Activated CD4-positive, CD25-positive, alpha-beta regulatory T cell treated with anti-CD3 and anti-CD28 coated beads, Interleukin-2, amount 50 U/mL, for 24 hours (primary cell): ENCODE results near the gene FGF14.

Experiments used
- ATAC-seq, 2 donors: fragments of 150-1000 bp; cut with Tn5 transposase; one replicate each; pipeline ENCODE4 v1.10.0; 2021; ENCODE audit warnings: mild to moderate bottlenecking in 1 of 2, moderate library complexity in 1 of 2

Gene FGF14

DNA sequence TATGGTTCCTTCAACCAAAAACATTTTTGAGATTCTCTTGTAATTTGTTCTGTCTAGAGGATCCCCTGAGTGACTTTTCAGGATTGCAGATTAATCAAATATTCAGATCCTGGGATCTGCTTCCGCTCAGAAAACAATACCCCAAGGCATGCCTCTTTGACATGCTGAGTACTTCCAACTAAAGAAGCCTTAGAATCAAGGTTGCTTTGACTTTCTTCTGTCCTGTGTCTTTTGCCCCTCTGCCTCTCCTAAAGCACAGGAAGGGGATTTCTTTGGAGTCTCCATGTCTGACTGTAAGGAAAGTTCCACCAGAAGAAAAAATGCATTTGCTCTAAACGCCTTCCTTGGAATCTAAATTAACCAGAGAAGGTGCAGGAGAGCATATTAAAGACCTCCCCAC is 431.5 kb downstream of the FGF14 start:
- no peak for ATAC-seq

- ATAC-seq: no peak
Observed at GRCh38 chr13:101967781-101968180, 434.1 kb downstream of the FGF14 start.

- ATAC-seq: no peak
Observed at GRCh38 chr13:101967216-101967615, 434.6 kb downstream of the FGF14 start.

DNA sequence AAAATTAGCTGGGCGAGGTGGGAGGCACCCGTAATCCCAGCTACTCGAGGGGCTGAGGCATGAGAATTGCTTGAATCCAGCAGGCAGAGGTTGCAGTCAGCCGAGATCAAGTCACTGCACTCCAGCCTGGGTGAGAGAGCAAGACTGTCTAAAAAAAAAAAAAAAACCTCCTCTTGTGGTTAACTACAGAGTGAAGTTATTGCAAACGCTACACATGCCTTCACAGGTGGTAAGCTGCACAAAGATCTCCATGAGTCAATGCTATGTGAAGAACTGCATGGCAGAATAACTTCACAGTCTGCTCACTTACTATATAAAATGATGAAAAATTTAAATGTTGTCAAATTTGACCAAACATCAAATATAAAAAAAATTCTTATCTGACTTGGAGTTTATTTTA is 436.8 kb downstream of the FGF14 start:
- ATAC-seq: no peak

DNA sequence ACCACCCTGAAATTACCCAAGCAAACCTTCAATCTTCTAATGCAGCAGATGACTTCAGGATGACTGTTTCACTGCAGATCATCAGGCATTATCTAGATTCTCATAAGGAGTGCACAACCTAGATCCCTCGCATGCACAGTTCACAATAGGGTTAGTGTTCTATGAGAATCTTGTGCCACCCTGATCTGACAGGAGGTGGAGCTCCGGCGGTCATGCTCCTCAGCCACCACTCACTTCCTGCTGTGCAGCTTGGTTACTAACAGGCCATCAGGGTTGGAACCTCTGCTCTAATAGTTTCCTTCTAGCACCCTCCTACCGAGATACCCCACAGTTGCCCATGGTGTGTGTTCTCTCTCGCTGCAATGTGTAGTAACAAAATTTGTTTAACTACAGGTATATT is 442.8 kb downstream of the FGF14 start:
- ATAC-seq: no peak

DNA sequence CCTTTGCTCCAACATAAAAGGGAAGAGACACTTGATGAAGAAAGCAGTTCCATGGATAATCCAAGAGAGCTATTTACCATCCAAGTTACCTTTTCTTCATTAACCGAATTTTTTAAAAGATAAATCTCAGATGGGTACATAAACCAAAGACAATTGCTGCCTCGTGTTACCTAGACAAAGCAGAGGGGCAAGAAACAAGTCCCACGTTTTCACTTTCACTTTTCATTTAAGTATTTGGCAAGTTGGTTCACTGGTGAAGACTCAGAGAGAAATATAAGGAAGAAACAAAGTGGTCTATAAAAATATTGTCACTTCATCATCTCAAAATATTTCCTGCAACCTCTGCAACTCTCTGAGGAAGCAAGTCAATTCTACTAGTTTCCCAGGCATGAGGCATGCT is 446.1 kb downstream of the FGF14 start:
- no peak for ATAC-seq

- no peak for ATAC-seq
Observed at GRCh38 chr13:101951114-101951513, 450.7 kb downstream of the FGF14 start.

DNA sequence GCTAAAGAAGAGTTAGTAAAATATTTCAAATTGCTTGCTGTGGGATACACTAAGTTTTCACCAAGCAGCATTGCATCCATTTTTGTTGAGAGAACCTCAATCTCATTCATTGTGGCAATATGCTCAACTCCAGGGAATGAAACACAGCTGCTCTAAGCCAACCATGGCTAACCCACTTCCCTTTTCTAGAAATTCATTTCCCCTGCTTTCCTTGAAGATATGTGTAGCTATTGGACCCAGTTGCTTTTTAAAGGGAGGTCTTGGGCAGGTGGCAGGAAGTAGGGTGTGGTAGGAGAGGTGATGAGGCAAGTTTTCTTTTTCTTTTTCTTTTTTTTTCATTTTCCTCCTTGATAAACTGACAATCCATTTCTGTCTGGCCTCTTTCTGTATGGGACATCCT is 452.2 kb downstream of the FGF14 start:
- ATAC-seq: no peak

- ATAC-seq: no peak
Observed at GRCh38 chr13:101946401-101946800, 455.4 kb downstream of the FGF14 start.

DNA sequence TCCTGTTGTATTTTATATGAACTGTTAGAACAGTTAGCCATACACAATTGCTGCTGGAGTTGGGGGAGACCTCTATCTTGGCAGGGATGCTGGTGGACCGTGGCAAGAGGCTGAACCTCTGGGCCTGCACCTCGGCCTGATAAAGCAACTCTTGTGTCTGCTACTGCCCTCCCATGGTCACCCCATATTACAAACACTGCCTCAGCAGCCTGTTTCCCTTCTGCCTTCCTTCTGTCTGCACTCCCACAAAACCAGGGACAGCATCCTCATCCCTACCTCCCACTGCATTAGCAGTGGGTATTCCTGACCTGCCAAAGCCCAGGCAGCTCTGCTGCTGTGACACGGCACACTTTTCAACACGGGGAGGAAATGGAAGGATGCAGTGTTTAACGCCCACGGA is 456.4 kb downstream of the FGF14 start:
- no peak for ATAC-seq

DNA sequence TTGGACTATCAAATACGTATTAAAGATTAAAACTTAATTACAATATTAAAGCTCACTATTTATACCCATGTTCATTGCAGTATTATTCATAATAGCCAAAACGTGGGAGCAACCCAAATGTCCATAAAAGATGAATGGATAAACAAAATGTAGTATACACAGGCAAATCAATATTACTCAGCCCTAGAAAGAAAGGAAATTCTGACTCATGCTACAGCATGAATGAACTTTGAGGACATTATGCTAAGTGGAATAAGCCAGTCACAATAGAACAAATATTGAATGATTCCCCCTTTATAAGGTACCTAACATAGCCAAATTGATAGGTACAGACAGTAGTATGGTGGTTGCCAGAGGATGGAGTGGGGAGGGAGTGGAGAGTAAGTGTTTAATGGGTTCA is 457.3 kb downstream of the FGF14 start:
- no peak for ATAC-seq

- no peak for ATAC-seq
Observed at GRCh38 chr13:101942535-101943157, 459.2 kb downstream of the FGF14 start.

DNA sequence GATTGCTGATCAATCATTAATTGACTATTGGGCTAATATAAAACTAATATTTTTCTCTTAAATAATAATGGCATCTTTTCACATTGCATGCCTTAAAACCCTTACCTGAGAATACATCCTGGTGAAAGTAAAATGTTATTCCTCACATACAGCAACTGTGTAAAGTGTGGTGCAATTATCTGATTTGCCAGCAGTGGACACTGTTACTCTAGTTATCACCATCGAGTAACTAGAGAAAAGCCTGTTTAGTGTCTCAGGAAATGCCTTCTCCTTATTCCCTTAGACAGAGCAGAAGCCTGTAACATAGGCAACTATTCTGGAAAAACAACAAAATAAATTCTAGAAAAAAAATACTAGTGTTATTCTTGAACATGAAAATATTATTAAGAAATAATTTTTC is 459.8 kb downstream of the FGF14 start:
- ATAC-seq: no peak

GRCh38 chr13:101941095-101941783 is 460.6 kb downstream of the FGF14 start:
- ATAC-seq: no peak

DNA sequence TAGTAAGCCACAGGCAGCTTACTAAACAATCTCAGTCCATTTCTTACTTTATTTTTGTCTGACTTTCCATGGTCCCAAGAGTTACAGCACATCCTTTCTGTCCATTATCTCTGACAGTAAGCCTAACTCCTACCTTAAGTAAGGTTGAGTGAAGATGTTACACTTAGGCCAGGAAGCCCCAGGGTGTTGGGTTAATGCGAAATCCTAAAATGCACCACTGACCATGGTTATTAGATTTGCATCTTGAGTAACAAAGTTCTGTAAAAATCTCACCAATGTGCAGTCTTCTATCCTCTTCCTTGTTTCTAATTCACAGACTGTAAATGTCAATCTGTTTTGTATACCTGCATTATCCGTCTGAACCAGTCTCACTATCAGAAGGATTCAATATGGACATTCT is 462.5 kb downstream of the FGF14 start:
- ATAC-seq: no peak

GRCh38 chr13:101935828-101936227 is 466.0 kb downstream of the FGF14 start:
- no peak for ATAC-seq

- ATAC-seq: no peak
Observed at GRCh38 chr13:101931186-101931585, 470.7 kb downstream of the FGF14 start.

DNA sequence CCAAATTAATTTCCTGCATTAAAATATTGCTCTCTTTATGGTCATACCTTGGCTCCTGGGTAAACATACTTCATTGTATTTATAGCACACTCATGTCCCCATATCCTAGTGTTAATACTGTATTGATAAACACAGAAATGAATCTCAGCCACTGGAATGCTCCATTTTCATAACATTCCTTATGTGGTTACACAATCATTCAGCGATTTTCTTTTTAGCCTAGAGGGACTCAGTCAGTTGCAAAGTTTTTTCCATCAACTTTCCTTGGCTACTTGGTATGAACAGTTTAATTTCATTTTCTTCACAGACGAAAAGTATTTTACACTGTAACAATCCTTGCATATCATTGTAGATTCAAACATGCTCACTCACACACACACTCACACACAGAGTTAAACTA is 471.5 kb downstream of the FGF14 start:
- ATAC-seq: no peak

DNA sequence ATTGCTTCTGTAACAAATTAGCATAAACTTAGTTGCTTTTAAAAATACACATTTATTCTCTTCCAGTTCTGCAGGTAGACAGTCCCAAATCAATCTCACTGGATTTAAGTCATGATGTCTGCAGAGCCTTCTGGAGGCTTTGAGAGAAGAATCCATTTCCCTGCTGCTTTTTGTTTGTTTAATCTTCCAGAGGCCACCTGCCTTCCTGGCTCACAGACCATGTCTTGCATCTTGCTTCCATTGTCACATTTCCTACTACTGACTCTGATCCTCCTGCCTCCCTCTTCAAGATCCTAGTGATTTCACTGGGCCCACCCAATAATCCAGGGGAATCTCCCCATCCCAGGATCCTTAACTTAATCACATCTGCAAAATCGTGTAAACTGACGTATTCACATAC is 476.1 kb downstream of the FGF14 start:
- ATAC-seq: no peak

GRCh38 chr13:101919541-101920181 is 482.2 kb downstream of the FGF14 start:
- no peak for ATAC-seq

- ATAC-seq: no peak
Observed at GRCh38 chr13:101917833-101918661, 483.8 kb downstream of the FGF14 start.

DNA sequence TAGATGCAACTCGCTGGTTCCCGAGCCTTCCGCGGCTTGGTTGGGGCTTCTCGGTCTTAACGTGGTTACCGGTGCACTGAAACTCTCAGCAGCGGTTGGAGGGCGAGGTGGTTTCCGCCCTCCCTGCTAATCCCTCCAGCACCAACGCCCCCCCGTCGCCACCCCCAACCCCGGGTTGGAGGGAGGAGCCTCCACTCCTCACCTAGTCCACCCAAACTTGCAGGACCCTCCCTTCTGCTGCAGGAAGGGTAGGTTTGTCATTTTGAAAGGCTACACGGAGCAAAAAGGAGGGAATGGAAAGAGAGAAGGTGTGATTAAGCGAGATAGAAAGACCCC is 484.4 kb downstream of the FGF14 start:
- ATAC-seq: no peak

GRCh38 chr13:101916775-101917474 is 484.9 kb downstream of the FGF14 start:
- no peak for ATAC-seq
